ENCODE data around the gene SS18L1.

SS18L1 gene

DNA sequence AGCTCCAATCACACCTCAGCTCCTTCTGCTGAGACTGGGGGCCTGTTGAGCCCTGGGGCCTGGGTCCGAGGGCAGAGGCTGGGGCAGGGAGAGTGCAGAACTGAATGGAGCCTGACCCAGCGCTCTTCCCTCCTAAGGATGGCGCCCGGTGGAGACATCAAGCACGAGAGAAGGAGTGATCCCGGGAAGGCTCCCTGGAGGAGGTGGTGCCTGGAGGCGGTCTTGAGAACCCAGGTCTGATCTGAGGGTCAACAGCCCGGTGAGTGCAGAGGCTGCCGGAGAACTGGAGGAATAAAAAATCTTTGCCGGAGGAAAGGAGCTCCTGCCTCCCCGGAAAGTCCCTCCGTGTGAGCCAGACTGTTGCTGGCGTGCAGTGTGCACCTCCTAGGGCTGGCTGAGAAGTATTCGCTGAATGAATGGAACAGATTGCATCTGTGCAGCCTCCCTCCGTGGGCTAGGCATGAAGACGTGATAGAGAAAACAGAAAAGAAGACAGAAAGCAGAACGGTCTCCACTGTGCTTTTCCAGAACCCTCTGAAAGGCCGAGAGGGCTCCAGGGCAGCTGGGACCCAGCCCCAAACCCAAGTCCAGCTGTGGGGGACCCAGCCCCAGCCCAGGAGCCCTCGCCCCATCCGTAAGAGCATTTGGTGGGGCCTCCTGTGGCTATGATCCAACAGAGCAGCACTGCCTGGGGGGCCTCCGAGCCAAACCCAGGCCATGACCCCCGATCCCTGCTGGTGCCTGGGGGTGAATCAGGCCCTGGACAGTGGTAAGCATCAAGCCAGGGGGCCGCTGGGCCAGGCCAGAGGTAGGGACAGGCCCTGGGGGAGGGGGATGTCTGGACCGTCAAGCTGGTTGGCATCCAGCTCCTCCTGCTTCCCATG lies 83.4 kb downstream of the SS18L1 start:
- Histone ChIP-seq H2BK15ac (ENCODE audit: low read depth, poor library complexity, severe bottlenecking) (no peak overlapping the region), H4K91ac (ENCODE audit: low read length) (no peak overlapping the region), H3K27ac (ENCODE audit: low read length, poor library complexity, severe bottlenecking) (no peak overlapping the region), H3K4me2 (ENCODE audit: low read length, poor library complexity, severe bottlenecking) (no peak overlapping the region), H3K23ac (ENCODE audit: low read length in 2 of 2) (no peak overlapping the region), H3K9ac (ENCODE audit: low read length) (no peak overlapping the region), H2AFZ (ENCODE audit: low read depth, low read length) (no peak overlapping the region), H2BK5ac (ENCODE audit: low read depth, low read length, poor library complexity, severe bottlenecking) (no peak overlapping the region), H3K18ac (ENCODE audit: low read depth in 1 of 2, low read length in 2 of 2) (no peak overlapping the region), H3K27me3 (ENCODE audit: control insufficient read depth in 1 of 2, insufficient read depth in 1 of 2, low read length in 2 of 2) (peaks cover 54 to 99% of the 10 kb centered on the region in 2 experiments), H3K9me3 (ENCODE audit: control insufficient read depth, low read length) (no peaks in the 10 kb centered on the region), H3K4me1 (ENCODE audit: control insufficient read depth, insufficient read depth, low read depth, low read length) (peaks cover 3% of the 10 kb centered on the region), H2AK5ac (ENCODE audit: low read length, severe bottlenecking) (no peak overlapping the region), H3K4ac (ENCODE audit: low read depth in 1 of 2, low read length in 2 of 2) (no peak overlapping the region), H3K36me3 (ENCODE audit: control insufficient read depth in 1 of 2, insufficient read depth in 2 of 2, low read depth in 1 of 2, low read length in 2 of 2) (no peaks in the 10 kb centered on the region), H3K14ac (ENCODE audit: low read length in 2 of 2) (no peak overlapping the region), H4K8ac (ENCODE audit: low read length) (no peak overlapping the region), H3K79me1 (replicated peaks; ENCODE audit: low read length, poor library complexity, severe bottlenecking) (no peaks in the 10 kb centered on the region), H3K4me3 (ENCODE audit: insufficient read depth in 1 of 2, low read depth in 1 of 2, low read length in 2 of 2) (no peak overlapping the region), H2BK12ac (ENCODE audit: low read length in 2 of 2) (no peak overlapping the region), H2BK120ac (ENCODE audit: low read depth, low read length) (no peak overlapping the region)
- WGBS: 80% methylated on average over 23 of the region's 24 CpGs
- DNase-seq: no peak

DNA sequence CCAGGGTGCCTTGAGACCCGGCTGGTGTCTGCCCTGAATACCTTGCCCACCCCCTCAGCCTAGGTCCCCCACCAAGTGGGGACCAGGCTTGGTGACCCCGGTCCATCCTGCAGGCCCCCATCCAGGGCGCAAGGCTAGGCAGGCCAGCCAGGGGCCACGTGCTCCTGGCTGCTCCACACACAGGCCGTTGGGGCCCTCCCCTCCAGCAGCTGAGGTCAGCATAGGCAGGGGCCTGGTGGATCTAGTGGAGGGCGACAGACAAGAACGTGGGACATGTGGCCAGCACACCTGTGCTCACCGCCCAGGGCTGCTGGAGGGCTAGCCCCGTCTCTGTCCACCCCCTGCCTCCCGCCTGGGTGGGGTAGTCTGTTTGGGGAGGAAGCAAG lies 84.0 kb downstream of the SS18L1 start:
- H3K14ac ChIP-seq (ENCODE audit: low read length in 2 of 2): no peak overlapping the region
- H3K4me1 ChIP-seq (ENCODE audit: control insufficient read depth, insufficient read depth, low read depth, low read length): peaks cover 3% of the 10 kb centered on the region
- no peaks in the 10 kb centered on the region for H3K36me3 ChIP-seq (ENCODE audit: control insufficient read depth in 1 of 2, insufficient read depth in 2 of 2, low read depth in 1 of 2, low read length in 2 of 2)
- H3K27ac ChIP-seq (ENCODE audit: low read length, poor library complexity, severe bottlenecking): no peak overlapping the region
- H3K4me2 ChIP-seq (ENCODE audit: low read length, poor library complexity, severe bottlenecking): no peak overlapping the region
- no peak overlapping the region for H3K4me3 ChIP-seq (ENCODE audit: insufficient read depth in 1 of 2, low read depth in 1 of 2, low read length in 2 of 2)
- H3K9me3 ChIP-seq (ENCODE audit: control insufficient read depth, low read length): no peaks in the 10 kb centered on the region
- no peak overlapping the region for H4K91ac ChIP-seq (ENCODE audit: low read length)
- DNase-seq: no peak
- H3K9ac ChIP-seq (ENCODE audit: low read length): no peak overlapping the region
- no peak overlapping the region for H2BK120ac ChIP-seq (ENCODE audit: low read depth, low read length)
- H3K23ac ChIP-seq (ENCODE audit: low read length in 2 of 2): no peak overlapping the region
- no peak overlapping the region for H2BK12ac ChIP-seq (ENCODE audit: low read length in 2 of 2)
- peaks cover 47 to 99% of the 10 kb centered on the region in 2 experiments for H3K27me3 ChIP-seq (ENCODE audit: control insufficient read depth in 1 of 2, insufficient read depth in 1 of 2, low read length in 2 of 2)
- WGBS: 81% methylated on average over 9 of the region's 10 CpGs
- H3K79me1 ChIP-seq (replicated peaks; ENCODE audit: low read length, poor library complexity, severe bottlenecking): no peaks in the 10 kb centered on the region
- no peak overlapping the region for H3K4ac ChIP-seq (ENCODE audit: low read depth in 1 of 2, low read length in 2 of 2)
- no peak overlapping the region for H2AK5ac ChIP-seq (ENCODE audit: low read length, severe bottlenecking)
- H2BK5ac ChIP-seq (ENCODE audit: low read depth, low read length, poor library complexity, severe bottlenecking): no peak overlapping the region
- no peak overlapping the region for H2BK15ac ChIP-seq (ENCODE audit: low read depth, poor library complexity, severe bottlenecking)
- no peak overlapping the region for H4K8ac ChIP-seq (ENCODE audit: low read length)
- no peak overlapping the region for H2AFZ ChIP-seq (ENCODE audit: low read depth, low read length)
- no peak overlapping the region for H3K18ac ChIP-seq (ENCODE audit: low read depth in 1 of 2, low read length in 2 of 2)

DNA sequence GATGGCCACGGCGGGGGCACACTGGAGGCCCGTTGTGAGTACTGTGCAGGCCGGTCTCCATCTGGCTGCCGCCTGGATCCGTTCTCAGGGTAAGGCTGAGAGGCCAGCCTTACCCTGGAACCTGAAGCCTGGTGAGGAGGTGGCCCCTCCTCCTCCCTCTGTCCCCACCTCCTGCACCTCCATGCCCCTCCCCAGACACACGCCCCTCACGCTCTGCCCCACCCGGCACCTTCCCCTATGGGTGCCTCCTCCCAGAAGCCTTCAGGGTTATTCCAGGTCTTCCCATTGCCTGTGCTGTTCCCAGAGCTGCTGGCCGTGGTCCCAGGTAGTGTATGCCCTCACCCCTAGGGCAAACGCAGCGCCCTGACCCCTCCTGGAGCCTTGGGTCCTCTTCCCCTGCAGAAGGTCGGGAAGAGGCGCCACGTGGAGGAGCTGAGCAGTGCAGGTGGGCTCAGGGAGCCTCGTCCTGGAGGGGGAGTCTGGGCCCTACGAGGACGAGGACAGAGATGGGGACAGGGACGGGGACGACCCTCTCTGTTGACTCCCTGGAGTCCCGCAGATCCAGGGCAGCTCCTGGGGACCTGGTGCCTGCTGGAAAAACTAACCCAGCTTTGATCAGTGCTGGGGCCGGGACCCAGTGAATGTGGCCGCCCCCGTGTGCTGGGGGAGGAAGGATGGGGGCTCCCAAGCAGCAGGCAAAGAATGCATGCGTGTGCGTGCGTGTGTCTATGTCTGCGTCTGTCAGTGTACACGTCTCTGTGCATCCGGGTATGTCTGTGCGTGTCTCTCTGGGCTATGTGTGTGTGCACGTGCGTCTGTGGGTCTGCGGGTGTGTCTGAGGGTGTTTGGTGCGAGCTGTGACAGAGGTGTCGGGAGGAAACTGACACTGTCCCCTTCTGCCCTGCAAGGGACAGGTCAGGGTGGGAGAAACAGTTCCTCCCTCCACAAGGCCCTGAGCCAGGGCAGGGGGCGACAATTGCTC lies 84.7 kb downstream of the SS18L1 start:
- H3K27me3 ChIP-seq (ENCODE audit: control insufficient read depth in 1 of 2, insufficient read depth in 1 of 2, low read length in 2 of 2): peaks cover 40 to 97% of the 10 kb centered on the region in 2 experiments
- H3K4me1 ChIP-seq (ENCODE audit: control insufficient read depth, insufficient read depth, low read depth, low read length): peaks cover 3% of the 10 kb centered on the region
- no peaks in the 10 kb centered on the region for H3K36me3 ChIP-seq (ENCODE audit: control insufficient read depth in 1 of 2, insufficient read depth in 2 of 2, low read depth in 1 of 2, low read length in 2 of 2)
- no peak overlapping the region for H4K91ac ChIP-seq (ENCODE audit: low read length)
- no peak overlapping the region for H4K8ac ChIP-seq (ENCODE audit: low read length)
- no peak overlapping the region for H2BK5ac ChIP-seq (ENCODE audit: low read depth, low read length, poor library complexity, severe bottlenecking)
- no peak for DNase-seq
- no peak overlapping the region for H2BK12ac ChIP-seq (ENCODE audit: low read length in 2 of 2)
- WGBS: 68% methylated on average over 36 of the region's 37 CpGs
- H3K4me3 ChIP-seq (ENCODE audit: insufficient read depth in 1 of 2, low read depth in 1 of 2, low read length in 2 of 2): no peak overlapping the region
- H3K27ac ChIP-seq (ENCODE audit: low read length, poor library complexity, severe bottlenecking): no peak overlapping the region
- H3K23ac ChIP-seq (ENCODE audit: low read length in 2 of 2): no peak overlapping the region
- H3K4ac ChIP-seq (ENCODE audit: low read depth in 1 of 2, low read length in 2 of 2): no peak overlapping the region
- H3K79me1 ChIP-seq (replicated peaks; ENCODE audit: low read length, poor library complexity, severe bottlenecking): no peaks in the 10 kb centered on the region
- no peak overlapping the region for H2BK15ac ChIP-seq (ENCODE audit: low read depth, poor library complexity, severe bottlenecking)
- no peak overlapping the region for H2AFZ ChIP-seq (ENCODE audit: low read depth, low read length)
- H2BK120ac ChIP-seq (ENCODE audit: low read depth, low read length): no peak overlapping the region
- no peak overlapping the region for H3K9ac ChIP-seq (ENCODE audit: low read length)
- no peak overlapping the region for H2AK5ac ChIP-seq (ENCODE audit: low read length, severe bottlenecking)
- no peak overlapping the region for H3K18ac ChIP-seq (ENCODE audit: low read depth in 1 of 2, low read length in 2 of 2)
- no peaks in the 10 kb centered on the region for H3K9me3 ChIP-seq (ENCODE audit: control insufficient read depth, low read length)
- no peak overlapping the region for H3K4me2 ChIP-seq (ENCODE audit: low read length, poor library complexity, severe bottlenecking)
- H3K14ac ChIP-seq (ENCODE audit: low read length in 2 of 2): no peak overlapping the region

DNA sequence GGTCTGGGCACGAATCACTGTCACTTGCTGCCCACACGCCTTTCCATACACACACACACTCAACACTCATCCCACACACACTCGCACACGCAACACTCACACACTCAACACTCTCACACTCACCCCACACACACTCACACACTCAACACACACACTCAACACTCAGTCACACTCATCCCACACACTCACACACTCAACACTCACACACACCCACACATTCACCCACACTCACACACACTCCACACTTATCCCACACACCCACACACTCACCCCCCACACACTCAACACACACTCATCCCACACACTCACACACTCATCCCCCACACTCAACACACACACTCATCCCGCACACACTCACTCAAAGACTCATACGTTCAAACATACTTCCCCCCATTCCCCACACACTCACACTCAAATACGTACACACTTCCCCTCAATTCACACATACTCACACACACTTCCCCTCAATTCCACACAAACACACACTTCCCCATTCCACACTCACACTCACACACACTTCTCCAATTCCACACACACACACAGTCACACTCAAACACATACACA lies 85.5 kb downstream of the SS18L1 start:
- Histone ChIP-seq H2AFZ (ENCODE audit: low read depth, low read length) (no peak overlapping the region), H3K79me1 (replicated peaks; ENCODE audit: low read length, poor library complexity, severe bottlenecking) (no peaks in the 10 kb centered on the region), H3K23ac (ENCODE audit: low read length in 2 of 2) (no peak overlapping the region), H3K14ac (ENCODE audit: low read length in 2 of 2) (no peak overlapping the region), H3K4ac (ENCODE audit: low read depth in 1 of 2, low read length in 2 of 2) (no peak overlapping the region), H2BK15ac (ENCODE audit: low read depth, poor library complexity, severe bottlenecking) (no peak overlapping the region), H3K9ac (ENCODE audit: low read length) (no peak overlapping the region), H2BK12ac (ENCODE audit: low read length in 2 of 2) (no peak overlapping the region), H3K4me2 (ENCODE audit: low read length, poor library complexity, severe bottlenecking) (no peak overlapping the region), H2AK5ac (ENCODE audit: low read length, severe bottlenecking) (no peak overlapping the region), H3K18ac (ENCODE audit: low read depth in 1 of 2, low read length in 2 of 2) (no peak overlapping the region), H3K27ac (ENCODE audit: low read length, poor library complexity, severe bottlenecking) (no peak overlapping the region), H3K9me3 (ENCODE audit: control insufficient read depth, low read length) (peaks cover 6% of the 10 kb centered on the region), H3K36me3 (ENCODE audit: control insufficient read depth in 1 of 2, insufficient read depth in 2 of 2, low read depth in 1 of 2, low read length in 2 of 2) (no peaks in the 10 kb centered on the region), H3K27me3 (ENCODE audit: control insufficient read depth in 1 of 2, insufficient read depth in 1 of 2, low read length in 2 of 2) (peaks cover 32 to 97% of the 10 kb centered on the region in 2 experiments), H4K8ac (ENCODE audit: low read length) (no peak overlapping the region), H3K4me1 (ENCODE audit: control insufficient read depth, insufficient read depth, low read depth, low read length) (peaks cover 3% of the 10 kb centered on the region), H3K4me3 (ENCODE audit: insufficient read depth in 1 of 2, low read depth in 1 of 2, low read length in 2 of 2) (no peak overlapping the region), H2BK120ac (ENCODE audit: low read depth, low read length) (no peak overlapping the region), H4K91ac (ENCODE audit: low read length) (no peak overlapping the region), H2BK5ac (ENCODE audit: low read depth, low read length, poor library complexity, severe bottlenecking) (no peak overlapping the region)
- WGBS: 84% methylated on average over 7 of the region's 7 CpGs
- no peak for DNase-seq

Data from mesenchymal stem cell (in vitro differentiated cells and primary cell).